Prostate gland (tissue), 2 donors: ENCODE results near the gene ULK3.

ENCODE experiments used
- CTCF ChIP-seq, 4 experiments: fragments of 200-600 bp in 2 of 4; fragments of 450-650 bp in 2 of 4; sonication (generic) in 2 of 4; IDR thresholded peaks; 1 replicate in 3 of 4; 2 replicates in 1 of 4; pipeline ENCODE4 v1.5.1; 2016 to 2019; ENCODE audit warnings: antibody characterized with exemption in 4 of 4, mild to moderate bottlenecking in 2 of 4, moderate library complexity in 2 of 4
- POLR2A ChIP-seq: fragments of 450-650 bp; IDR thresholded peaks from one replicate; pipeline ENCODE4 v1.6.1; 2016; ENCODE audit warnings: antibody characterized with exemption, mild to moderate bottlenecking

- TF ChIP-seq CTCF (IDR thresholded peaks at IDR 0.05) (no peak), POLR2A (no peak)
Observed at GRCh38 chr15:74873756-74874424, 30.9 kb upstream of the ULK3 start.
